Measurements from ENCODE around the gene RAB11FIP3.

RAB11FIP3 gene

DNA sequence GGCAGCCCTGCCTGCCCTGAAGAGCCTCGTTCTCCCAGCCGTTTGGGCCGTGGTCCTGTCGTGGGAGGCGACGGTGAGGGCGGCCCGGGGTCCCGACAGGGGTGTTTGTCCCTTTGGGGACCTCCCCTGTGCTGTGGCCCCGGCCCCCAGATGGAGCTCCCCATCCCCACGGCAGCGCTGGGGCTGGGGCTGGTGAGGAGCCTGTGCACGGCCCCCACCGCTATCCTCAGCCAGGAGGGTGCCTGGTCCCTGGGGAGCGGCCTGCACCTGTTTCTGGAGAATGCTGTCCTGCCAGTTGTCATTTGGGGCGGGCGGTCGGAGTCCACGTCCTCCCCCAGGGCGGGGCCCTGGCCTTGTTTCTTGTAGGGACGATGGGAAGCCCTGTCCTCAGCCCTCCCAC is 108.7 kb downstream of the RAB11FIP3 start:
- DNase-seq: no peak

DNA sequence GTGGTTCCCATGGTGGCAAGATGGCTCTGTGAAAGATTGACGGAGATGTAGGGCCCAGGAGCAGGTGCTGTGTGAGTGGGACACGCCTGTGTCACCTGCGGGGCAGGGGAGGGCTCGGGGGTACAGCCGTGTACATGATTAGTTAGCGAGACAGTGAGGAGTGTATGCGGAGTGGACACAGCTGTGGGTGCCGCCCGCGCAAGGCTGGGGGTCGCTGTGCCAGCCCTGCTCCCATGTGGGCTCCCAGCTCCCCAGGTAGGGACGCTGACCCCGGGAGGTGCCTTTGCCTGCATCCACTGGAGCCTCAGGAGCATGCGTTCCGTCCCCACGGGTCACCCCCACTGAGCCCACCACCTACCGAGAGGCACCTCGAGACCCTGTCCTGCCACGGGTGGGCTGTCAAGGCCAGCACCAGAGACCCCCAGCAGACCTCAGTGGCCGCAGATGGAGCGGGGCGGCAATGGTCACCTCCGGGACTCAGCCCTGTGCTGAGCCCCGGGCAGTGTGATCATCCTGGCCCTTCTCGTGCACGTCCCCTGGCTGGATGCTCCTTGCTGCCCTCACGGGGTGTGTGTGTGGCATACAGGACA is 109.5 kb downstream of the RAB11FIP3 start:
- no peak for DNase-seq

DNA sequence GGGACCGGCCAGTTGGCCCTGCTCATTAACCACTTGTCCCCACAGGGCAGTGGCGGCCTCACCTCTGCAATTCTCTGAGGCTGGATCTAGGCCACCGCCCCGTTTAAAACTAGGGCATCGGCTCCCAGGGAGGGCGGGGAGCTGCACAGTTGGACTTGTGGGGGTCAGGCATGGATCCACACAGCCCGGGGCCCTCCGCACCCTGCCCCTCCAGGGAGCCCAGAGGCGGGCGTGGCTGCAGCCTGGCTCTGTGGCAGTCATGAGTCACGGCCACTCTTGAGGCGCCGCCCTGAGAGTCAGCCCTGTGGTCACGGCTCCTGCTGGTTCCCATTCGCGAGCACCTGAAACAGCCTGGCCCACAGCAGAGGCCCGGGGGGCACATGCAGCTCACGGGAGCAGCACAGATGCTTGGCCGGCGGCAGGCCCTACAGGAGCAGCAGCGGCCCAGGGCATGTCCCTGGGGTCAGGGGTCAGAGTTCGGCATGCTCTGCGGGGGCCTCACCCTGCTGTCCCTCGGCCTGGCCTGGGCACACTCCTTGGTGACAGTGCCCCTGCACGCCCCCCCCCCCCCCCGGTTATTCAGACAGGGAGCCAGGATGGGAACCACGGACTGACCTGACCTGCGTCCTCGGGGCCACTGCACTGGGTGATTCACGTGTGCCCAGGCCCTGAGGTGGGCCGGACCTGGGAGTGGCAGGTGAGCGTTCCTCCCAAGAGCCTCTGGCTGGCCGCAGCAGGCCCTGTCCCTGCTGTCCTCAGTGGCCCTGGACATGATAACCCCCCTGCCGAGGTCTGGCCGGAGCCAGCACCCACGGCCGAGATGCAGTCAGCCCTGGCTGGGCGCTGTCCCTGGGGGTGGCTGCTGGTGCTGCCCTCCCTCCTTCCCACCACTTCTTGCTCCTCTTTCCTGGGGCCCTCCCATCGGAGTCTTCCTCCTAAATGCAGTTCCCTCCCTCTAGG is 110.3 kb downstream of the RAB11FIP3 start:
- DNase-seq: no peak

DNA sequence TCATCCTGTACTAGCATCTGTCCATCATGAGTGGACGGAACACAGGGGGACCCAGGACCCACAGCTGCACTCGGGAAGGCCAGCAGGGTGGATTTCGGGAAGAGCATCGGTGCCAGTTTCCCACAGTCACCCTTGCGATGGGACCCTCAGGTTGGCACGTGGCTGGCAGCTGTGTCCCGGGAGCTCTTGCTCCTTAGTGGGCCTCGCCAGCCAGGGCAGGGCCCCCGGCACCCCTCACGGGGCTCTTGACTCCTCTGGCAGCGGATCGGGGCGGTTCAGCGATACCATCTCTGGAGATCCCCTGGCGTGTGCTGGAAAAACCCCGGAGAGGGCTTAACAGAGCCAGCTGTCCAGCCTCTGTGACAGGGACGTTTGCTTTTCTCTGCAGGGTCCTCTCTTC is 111.3 kb downstream of the RAB11FIP3 start:
- no peak for DNase-seq

DNA sequence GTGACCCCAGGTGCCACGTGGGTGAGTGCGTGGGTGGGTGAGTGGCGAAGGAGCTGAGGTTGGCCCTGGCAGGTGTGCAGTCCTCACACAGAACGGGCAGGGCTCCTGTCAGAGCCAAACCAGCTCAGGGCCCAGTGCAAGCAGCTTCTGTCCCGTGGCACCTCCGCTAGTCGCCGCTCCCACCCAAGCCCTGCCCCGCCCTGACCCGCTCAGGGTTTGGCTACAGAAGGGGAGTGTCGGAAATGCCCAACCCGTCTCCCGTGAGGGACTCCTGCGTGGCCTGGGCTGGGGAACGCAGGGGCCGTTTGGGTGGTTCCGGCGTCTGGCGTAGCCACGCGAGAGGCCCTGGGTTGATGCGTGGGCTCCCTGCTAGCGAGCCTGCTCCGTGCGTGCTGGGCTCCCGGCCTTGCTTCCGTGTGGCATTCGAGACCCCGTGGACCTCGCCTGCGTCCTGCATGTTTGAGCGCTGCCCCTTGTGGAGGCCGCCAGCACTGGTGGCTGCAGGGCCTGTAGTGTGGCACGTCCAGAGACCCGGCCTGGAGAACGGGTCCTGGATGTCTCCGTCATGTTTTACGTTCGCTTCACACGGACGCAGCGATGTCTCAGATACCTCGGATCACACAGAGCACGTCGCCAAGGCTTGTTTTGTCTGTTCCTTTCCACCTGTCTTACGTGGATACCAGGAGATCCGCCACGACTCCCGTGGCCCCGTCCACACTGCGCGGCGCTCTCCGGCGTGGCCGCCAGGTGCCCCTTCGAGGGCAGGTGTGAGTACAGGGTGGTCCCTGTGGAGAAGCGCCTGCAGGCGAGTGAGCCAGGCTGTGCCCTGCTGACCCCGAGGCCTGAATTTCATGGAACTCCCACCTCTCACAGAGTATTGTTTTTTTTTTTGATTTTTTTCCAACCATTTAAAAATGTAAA is 112.2 kb downstream of the RAB11FIP3 start:
- DNase-seq: no peak

DNA sequence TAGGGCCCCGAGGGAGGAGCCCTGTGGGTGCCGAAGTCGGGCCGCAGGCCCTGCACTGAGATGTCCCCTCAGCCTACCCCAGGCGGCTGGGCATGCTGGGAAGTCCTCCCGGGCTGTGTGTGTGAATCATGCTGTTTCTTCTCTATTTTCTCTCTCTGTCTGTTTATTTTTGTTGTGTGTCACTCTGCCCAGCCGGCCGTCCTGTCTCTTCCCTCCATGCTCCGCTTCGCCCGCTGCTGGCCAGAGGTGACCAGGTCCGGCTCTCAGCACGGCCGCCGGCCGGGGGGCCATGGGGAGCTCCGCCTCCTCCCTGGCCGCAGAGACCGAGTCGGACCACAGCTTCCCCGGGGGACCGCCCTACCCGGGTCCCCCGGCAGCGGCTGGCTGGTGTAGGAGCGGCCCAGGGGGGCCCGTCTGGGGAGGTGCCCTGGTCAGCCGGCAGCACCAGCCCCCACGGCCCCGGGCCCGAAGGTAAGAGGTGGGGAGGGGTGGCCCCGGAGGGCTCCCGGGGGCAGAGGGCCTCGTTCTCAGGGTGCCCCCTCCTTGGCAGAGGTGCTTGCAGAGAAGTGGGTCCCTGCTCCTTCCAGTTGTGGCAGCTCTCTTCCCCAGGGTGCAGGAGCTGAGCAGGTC is 114.6 kb downstream of the RAB11FIP3 start:
- no peak for DNase-seq

DNA sequence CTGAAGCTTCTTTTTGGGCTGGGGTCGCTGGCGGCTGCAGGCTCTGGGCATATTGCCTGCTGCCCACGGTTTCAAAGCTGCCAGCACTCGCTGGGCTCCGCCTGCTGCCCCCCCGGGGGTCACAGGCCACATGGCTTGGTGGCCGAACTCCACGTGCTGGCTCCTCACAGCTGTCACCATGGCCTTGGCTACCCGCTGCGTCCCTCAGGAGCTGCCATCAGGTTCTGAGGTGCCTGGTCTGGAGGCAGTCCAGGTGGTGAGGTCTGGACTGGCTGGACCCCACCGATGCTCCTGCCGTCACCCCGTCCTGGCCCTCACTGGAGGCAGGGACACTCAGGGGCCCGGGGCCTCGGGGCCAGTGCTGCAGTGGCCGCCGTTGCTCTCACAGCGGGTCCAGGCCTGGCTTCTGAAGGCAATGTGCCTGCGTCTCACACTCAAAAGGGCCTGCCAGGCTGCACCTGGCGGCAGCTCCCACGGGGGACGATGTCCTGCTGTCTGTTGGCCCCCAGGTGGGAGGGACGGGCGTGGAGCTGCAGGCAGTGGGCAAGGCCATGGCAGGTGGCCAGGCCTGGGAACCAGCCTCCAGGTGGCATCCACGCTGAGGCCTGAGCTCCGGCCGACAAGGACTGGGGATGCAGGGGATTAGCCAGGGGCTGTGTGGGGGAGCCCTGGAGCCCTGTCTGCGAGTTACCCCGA is 115.3 kb downstream of the RAB11FIP3 start:
- no peak for DNase-seq

DNA sequence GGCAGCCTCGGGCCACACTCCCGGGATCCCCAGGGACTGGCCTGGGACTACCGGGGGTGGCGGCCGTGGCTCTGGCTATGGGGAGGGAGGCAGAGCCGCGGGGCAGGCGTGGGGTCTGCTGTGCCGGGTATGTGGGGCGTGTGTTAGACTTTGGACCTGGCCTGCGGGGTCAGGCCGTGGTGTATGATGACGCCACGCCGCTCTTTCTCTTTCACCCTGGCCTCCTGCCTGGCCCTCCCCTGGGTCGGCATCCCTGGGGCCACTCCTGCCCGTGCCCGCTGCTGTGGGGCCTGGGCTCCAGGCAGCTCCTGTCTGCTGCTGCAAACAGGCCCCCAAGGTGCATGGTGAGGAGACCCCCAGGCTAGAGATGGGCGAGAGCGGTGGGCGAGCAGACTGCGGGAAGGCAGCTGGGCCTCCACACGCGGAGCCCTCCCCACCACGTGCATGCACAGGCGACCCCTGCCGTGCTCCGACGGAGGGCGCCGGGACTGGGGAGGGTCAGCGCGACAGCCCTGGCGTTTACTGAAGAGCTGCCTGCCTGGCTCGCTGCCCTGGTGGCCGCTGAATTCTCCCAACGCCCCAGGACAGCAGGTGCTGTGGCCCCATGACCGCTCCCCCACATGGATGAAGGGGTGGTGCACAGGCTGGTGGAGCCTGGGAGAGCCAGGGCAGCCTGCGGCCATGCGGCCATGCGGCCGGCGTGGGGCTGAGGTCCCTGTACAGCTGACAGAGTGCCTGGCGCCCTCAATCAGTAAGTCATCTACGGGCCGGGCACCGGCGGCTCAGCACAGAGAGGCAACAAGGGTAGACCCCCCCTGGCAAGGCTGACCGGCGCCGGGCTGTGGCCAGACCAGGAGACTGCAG is 118.1 kb downstream of the RAB11FIP3 start:
- DNase-seq: no peak

DNA sequence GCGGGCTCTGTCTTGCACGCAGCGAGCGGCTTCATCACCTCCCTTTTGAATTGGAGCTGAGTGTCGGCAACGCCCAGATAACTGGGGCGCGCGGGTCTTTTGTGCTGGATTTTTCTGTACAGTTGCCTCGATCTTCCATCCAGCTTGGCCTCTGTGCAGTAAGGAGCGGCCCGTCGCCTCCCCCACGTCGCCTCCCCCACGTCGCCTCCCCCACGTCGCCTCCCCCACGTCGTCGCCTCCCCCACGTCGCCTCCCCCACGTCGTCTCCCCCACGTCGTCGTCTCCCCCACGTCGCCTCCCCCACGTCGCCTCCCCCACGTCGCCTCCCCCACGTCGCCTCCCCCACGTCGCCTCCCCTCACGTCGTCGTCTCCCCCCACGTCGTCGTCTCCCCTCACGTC is 119.1 kb downstream of the RAB11FIP3 start:
- DNase-seq: no peak

DNA sequence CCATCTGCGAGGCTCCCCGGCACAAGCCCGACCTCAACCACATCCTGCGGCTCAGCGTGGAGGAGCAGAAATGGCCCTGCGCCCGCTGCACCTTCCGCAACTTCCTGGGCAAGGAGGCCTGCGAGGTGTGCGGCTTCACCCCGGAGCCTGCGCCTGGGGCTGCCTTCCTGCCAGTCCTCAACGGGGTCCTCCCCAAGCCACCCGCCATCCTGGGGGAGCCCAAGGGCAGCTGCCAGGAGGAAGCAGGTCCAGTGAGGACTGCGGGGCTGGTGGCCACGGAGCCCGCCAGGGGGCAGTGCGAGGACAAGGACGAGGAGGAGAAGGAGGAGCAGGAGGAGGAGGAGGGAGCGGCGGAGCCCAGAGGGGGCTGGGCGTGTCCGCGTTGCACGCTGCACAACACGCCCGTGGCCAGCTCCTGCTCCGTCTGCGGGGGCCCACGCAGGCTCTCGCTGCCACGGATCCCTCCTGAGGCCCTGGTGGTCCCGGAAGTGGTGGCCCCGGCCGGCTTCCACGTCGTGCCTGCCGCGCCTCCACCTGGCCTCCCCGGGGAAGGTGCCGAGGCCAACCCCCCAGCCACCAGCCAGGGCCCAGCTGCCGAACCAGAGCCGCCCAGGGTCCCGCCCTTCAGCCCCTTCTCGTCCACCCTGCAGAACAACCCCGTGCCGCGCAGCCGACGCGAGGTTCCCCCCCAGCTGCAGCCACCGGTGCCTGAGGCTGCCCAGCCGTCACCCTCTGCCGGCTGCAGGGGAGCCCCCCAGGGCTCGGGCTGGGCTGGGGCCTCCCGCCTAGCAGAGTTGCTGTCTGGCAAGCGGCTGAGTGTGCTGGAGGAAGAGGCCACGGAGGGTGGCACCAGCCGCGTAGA is 121.7 kb downstream of the RAB11FIP3 start:
- peak in 4 of 5 experiments; percentile 20 to 66 (median 40) for DNase-seq

DNA sequence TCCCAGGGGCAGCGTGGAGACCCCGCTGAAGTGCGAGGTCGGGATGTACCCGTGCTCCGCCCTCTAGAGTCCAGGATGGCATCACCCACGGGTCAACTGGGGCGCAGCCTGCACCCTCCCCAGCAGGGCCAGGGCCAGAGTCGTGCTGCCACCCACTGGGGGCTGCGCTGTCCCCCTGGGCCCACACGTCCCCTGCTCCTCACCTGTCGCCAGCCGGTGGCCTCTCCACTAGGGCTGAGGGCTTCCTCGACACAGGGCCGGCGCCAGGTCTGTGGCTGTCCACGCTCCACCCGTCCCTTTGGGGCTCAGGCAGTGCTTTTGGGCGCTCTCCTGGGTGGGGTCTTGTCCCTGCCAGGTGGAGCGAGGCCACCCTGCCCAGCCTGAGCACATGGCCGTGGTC is 123.1 kb downstream of the RAB11FIP3 start:
- DNase-seq: no peak

DNA sequence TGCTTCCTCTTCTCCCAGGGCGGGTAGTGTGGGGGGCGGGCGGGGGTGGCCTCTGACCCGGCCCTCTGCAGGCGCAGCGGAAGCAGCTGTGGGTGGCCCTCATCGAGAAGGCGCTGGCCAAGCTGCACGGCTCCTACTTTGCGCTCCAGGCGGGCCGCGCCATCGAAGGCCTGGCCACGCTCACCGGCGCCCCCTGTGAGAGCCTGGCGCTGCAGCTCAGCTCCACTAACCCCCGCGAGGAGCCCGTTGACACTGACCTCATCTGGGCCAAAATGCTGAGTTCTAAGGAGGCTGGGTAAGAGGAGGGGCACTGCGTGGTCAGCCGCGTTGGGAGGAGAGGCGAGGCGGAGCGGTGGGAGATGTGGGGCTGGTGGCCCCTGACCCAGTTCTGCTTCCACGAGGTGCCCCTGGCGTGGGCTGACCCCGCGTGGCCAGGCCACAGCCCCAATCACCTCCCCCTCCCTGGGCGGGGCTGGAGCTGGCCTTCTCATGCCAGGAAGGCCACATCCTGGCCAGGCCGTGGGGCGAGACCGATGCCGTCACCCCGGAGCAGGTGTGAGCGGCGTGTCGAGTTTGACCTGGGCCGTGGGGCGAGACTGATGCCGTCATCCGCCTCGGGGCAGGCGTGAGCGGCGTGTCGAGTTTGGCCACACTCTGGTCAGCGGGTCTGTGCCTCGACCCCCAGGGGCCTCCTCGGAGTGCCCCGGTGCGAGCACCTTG is 124.3 kb downstream of the RAB11FIP3 start:
- no peak for DNase-seq

DNA sequence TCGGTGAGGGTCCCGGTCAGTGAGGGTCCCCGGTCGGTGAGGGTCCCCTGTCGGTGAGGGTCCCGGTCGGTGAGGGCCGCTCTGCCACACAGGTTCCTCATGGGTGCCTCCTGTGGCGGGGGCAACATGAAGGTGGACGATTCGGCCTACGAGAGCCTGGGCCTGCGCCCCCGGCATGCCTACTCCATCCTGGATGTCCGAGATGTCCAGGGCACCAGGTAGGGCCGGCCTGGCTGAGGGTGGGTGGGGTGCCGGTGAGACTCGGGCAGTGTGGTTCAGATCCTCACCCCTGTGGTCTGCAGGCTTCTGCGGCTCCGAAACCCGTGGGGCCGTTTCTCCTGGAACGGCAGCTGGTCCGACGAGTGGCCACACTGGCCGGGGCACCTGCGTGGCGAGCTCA is 125.8 kb downstream of the RAB11FIP3 start:
- no peak for DNase-seq

DNA sequence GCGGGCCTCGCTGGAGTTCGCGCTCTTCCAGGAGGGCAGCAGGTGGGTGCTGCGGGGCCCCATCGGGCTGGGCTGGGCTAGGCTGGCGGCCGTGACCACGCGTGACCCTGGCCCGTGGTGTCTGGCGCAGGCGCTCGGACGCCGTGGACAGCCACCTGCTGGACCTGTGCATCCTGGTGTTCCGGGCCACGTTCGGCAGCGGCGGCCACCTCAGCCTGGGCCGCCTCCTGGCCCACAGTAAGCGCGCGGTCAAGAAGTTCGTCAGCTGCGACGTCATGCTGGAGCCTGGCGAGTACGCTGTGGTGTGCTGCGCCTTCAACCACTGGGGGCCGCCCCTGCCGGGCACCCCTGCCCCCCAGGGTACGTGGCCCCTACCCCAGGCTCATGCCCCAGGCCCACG is 126.7 kb downstream of the RAB11FIP3 start:
- no peak for DNase-seq

DNA sequence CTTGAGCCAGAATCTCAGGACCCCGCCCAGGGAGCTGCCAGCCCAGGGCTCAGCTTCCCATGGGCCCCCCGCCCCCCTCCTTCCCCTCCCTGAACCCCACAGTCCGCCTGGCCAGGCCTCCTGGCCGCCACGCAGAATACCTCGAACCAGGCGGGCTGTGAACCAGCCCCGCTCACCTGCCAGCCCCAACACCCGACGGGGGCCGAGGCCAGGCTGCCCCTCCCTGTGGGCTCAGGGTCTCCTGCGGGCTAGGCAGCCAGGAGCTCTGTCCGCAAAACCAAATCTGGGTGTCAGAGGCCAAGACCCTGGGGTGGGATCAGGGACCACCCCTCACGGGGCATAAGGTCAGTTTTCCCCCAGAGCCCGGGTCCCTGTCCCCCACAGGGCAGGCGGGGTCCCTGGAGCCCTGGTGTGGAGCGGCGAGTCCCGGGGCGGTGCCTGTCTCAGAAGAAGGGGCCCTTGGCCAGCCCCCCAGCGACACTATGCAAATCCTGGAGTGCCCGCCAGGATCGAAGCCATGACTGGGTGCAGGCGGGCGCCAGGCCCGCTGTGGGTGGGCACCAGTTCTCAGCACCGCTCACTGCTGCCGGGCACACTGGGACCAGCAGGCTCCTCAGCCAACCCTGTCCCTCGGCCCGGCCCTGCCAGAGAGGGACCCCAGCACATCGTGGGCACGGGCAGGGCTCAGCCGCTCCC is 128.3 kb downstream of the RAB11FIP3 start:
- DNase-seq: no peak

DNA sequence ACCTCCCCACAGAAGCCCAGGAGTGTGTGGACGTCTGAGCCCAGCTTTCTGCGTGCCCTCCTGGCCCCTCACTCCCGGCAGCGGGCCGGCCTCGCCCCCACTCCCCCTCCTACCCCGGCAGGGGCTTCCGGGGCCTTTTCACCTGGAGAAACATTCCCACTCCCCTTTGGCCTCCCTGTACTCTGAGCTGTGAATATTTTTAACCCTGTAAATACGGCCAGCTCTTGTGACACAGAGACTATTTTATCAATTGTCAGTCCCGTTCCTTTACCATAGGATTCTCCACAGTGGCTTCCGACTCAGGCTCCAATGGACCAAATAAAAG is 128.8 kb downstream of the RAB11FIP3 start:
- DNase-seq: no peak

DNA sequence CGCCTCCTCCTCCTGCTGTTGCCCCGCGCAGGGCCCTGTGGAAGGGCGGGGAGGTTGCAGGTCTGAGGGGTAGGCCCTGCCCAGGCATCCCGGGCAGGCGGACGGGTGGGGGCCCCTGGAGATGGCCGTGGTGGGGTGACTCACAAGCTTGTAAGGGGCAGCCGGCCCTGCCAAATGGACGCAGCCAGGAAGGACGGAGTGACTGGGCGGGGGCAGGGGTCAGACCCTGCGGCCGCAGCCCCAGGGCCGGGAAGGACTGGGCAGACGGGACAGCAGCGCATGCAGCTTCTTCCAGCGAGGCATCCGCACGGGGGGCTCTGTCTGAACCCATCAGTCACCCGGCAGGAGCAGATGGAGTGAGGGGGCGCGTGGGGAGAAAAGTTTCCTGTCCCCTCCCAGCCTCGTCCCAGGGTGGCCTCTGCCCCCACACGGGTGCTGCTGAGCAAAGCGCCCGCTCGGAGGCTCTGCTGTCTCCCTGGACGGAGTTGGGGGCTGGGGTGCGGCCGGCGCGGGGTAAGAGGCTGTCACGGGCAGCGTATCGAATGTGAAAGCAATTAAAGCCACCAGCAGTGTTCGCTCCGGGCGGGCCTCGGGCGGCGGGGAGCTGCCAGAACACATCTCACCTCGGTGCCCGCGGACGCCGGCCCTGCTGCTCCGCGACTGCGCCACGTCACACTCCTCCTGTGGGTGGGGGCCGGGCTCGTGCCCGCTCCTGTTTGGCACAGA is 129.4 kb downstream of the RAB11FIP3 start:
- DNase-seq: no peak
